GM18951 (cell line): ENCODE data around the gene LAMB3.

Experiments used
- POLR2A ChIP-seq: IDR thresholded peaks from 4 replicates; pipeline ENCODE4 v1.6.1; 2011; ENCODE audit warnings: mild to moderate bottlenecking; ENCODE audit not compliant: insufficient read length, insufficient read depth; ENCODE audit errors: extremely low read depth
- in situ Hi-C: fragments of 300-500 bp; cut with MboI; formaldehyde crosslinking; loops from one replicate; pipeline ENCODE4 v1.12.0; 2022; ENCODE audit warnings: low sequenced_read_pairs, mixed read lengths, inconsistent platforms; ENCODE audit not compliant: unreplicated experiment

Gene LAMB3

GRCh38 chr1:209655411-209656231 lies 3.4 kb upstream of the LAMB3 start:
- no peak for TF ChIP-seq POLR2A
- in situ Hi-C loops: no loop called here

DNA sequence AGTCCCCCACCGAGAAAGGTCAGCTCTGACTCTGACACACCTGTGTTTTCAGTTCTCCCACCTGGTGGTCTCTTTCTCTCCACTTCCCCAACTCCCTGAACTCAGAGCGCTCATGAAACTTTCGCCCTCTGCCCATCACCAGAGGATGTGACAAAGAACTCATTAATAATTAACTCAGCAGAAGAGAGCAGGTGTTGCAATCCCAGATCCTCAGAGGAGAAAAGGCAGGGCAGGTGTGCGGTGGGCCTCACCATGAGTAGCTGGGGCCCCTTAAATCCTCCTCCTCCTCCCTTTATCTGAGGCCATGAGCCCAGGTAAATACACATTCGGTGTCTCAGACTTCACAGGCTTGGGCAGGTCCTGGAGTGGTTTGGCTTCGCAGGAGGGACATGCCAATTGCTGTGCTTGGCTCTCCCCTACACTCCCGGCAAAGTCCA lies 1.7 kb upstream of the LAMB3 start:
- in situ Hi-C loops: no loop called here
- no peak for TF ChIP-seq POLR2A

DNA sequence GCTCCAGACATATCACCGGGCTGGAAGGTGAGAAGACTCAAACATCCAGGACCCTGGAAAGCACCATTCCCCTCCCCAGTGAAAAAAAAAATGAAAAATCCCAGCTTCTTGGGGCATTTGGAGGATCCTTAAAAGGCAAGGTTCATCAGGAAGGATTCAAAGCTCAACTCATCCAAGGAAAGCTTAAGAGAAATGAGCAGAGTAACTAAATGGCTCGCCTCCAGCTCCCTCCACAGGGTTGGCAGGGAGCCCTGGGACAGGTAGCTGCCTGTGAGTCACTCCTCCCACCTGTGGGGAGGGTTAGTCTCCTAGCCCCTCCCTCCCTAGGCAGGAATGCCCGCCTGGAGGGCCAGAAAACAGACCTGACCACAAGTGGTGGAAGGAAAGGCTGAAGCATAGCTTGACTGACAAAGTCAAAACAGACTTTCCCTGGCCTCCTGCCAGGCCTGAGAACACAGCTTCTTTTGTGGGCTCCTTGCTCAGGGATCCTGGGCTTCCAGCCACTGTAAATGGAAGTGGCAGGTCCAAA lies 712 bp upstream of the LAMB3 start:
- no peak for TF ChIP-seq POLR2A
- in situ Hi-C loops: no loop called here

DNA sequence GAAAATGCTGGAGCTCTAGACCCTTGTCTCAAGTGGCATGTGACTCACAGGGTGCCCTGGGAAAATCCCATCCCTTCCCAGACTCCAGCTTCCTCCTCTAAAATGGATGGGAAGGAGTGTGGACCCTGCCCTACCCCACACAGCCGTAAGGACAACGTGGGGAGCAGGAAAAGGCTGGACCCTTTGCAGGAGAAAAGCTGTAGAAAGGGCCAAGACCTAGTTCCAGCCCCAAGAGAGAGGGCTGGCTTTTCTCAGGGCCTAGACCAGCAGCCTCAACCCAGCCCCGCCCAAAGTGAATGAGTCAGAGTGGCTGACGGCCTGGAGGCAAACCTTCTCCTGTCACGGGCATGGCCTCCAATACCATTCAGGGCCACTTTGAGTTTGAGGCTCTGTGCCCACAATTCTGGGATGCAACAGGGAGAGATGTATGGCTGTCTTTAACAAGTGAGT lies 1.1 kb downstream of the LAMB3 start:
- TF ChIP-seq POLR2A: no peak
- in situ Hi-C loops: no loop called here

GRCh38 chr1:209650454-209650853 lies 1.8 kb downstream of the LAMB3 start:
- in situ Hi-C loops: no loop called here
- no peak for TF ChIP-seq POLR2A

GRCh38 chr1:209648931-209649776 lies 3.1 kb downstream of the LAMB3 start:
- no peak for TF ChIP-seq POLR2A
- in situ Hi-C loops: no loop called here

DNA sequence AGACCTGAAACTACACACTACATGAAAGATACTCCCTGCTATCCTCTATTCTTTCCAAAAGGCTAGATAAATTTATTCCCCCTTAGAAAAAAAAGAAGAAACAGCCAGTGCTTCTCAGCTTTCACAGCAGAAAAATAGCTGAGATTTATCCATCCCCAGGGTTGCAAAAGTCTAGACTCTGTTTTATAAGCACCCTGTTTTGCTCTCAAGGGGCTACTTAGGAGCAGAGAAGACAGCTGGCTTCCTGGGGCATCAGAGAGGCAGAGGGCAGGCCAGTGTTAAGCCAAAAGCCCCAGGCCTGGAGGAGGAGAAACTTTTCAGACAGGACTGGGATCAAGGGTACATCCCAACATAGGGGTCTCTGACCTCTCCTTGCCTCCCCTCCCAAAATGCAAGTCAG lies 3.9 kb downstream of the LAMB3 start:
- TF ChIP-seq POLR2A: no peak
- in situ Hi-C loops: no loop called here

GRCh38 chr1:209647156-209647555 lies 5.1 kb downstream of the LAMB3 start:
- in situ Hi-C loops: no loop called here
- TF ChIP-seq POLR2A: no peak

DNA sequence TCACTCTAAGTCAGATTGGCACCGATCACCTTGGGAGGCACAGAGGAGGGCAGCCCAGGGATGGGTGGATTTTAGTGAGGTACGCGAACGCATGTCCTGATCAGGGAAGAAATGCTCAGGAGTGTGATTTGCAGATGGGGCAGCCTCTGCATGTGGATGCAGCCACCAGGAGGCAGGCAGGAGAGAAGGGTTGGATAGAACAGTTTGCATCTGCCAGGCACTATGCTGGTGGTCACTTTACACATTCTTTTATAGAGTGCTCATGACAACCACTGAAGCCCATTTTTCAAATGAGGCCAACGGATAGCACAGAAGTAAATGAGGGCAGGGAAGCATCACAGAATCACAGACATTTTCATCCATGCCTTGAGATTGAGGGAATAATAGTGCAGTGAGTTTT lies 5.7 kb downstream of the LAMB3 start:
- TF ChIP-seq POLR2A: no peak
- in situ Hi-C loops: no loop called here

- in situ Hi-C loops: no loop called here
- TF ChIP-seq POLR2A: no peak
Observed at GRCh38 chr1:209645574-209646452, 6.4 kb downstream of the LAMB3 start.

GRCh38 chr1:209643285-209644020 lies 8.8 kb downstream of the LAMB3 start:
- in situ Hi-C loops: no loop called here

DNA sequence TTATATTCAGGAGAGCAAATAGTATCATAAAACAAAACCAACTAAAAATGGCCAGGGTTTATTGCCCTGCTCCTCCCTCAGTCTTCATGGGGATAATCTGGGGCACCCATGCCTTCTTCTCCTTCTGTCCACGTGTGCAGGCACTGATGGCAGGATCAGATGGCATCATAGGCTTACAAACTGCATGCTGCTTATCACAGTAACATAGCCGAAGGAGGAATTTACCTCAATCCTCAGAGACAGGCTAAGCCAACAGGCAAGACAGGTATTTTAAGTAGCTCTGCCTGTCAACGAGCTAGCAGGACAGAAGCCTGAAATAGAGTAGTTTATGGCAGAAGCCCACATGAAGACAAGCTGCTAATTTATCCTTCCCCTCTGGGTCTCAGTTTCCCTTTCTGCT lies 9.4 kb downstream of the LAMB3 start:
- in situ Hi-C loops: no loop called here
- TF ChIP-seq POLR2A: no peak

More at GRCh38 chr1:209643285-209644020, 8.8 kb downstream of the LAMB3 start:
- no peak for TF ChIP-seq POLR2A
